IMR-90 (cell line): ENCODE data around the gene ST7. TPM values are rescaled to one million over a fixed set of nuclear protein-coding genes. Genes with fewer than 3 reads are reported as not detected.
A peak's percentile ranks its signal among the peaks of the same experiment; 100 is the strongest.

ENCODE experiments used
- ATAC-seq: fragments of 200-7000 bp; cut with Tn5 transposase; 2 replicates; pipeline ENCODE4 v1.9.1; 2020; ENCODE audit warnings: low read depth, mild to moderate bottlenecking, moderate library complexity
- BruUV-seq: library from RNA; stranded (reverse); fragments of 400-500 nt; replicated peaks from 2 replicates; lab custom pipeline; 2021; lab: Mats Ljungman, UMichigan
- CTCF ChIA-PET: fragments of 300-600 bp; formaldehyde crosslinking; extraction: SDS; loops from one replicate; lab custom pipeline; 2021; ENCODE audit warnings: antibody characterized with exemption; lab: Yijun Ruan, JAX
- POLR2A ChIA-PET: fragments of 300-600 bp; sonication (Branson Sonifier 250); formaldehyde crosslinking; loops from one replicate; lab custom pipeline; 2022; ENCODE audit warnings: antibody characterized with exemption; ENCODE audit not compliant: unreplicated experiment; lab: Charles Lee
- DNase-seq: peaks from one replicate; pipeline ENCODE4 v3.0.0; 2013
- H2AFZ ChIP-seq: replicated peaks from 2 replicates; pipeline ENCODE3; 2013; ENCODE audit warnings: low read length, mild to moderate bottlenecking; ENCODE audit not compliant: poor library complexity
- H2AK5ac ChIP-seq: 2 replicates; pipeline ENCODE4 v1.6.1; 2013; ENCODE audit warnings: low read depth, low read length, inconsistent platforms
- H2AK9ac ChIP-seq: replicated peaks from 2 replicates; pipeline ENCODE3; 2013; ENCODE audit warnings: mild to moderate bottlenecking, low read depth, low read length, moderate library complexity; ENCODE audit not compliant: poor library complexity
- H2BK120ac ChIP-seq: 2 replicates; pipeline ENCODE4 v1.6.1; 2013; ENCODE audit warnings: low read depth, low read length, inconsistent platforms
- H2BK15ac ChIP-seq: 3 replicates; pipeline ENCODE4 v1.6.1; 2013; ENCODE audit warnings: low read depth, low read length, inconsistent platforms
- H2BK20ac ChIP-seq: 2 replicates; pipeline ENCODE4 v1.6.1; 2013; ENCODE audit warnings: low read depth, mild to moderate bottlenecking, inconsistent platforms, low read length, moderate library complexity
- H2BK5ac ChIP-seq: 2 replicates; pipeline ENCODE4 v1.6.1; 2013; ENCODE audit warnings: mild to moderate bottlenecking, low read depth, low read length, inconsistent platforms; ENCODE audit not compliant: poor library complexity, severe bottlenecking
- H3K14ac ChIP-seq: replicated peaks from 2 replicates; pipeline ENCODE4 v1.6.1; 2013; ENCODE audit warnings: low read depth, low read length, inconsistent platforms
- H3K18ac ChIP-seq: 2 replicates; pipeline ENCODE4 v1.6.1; 2013; ENCODE audit warnings: low read depth, low read length, control low read depth
- H3K23ac ChIP-seq: 2 replicates; pipeline ENCODE4 v1.6.1; 2013; ENCODE audit warnings: low read depth, low read length, inconsistent platforms
- H3K27ac ChIP-seq: 2 replicates; pipeline ENCODE4 v1.5.1; 2013; ENCODE audit warnings: mild to moderate bottlenecking, control low read depth, low read length; ENCODE audit not compliant: insufficient read depth
- H3K27me3 ChIP-seq: 2 replicates; pipeline ENCODE4 v1.6.1; 2013; ENCODE audit warnings: low read length; ENCODE audit not compliant: control insufficient read depth, insufficient read depth
- H3K36me3 ChIP-seq: 2 replicates; pipeline ENCODE4 v1.6.1; 2013; ENCODE audit warnings: low read length, mixed read lengths; ENCODE audit not compliant: control insufficient read depth, insufficient read depth
- H3K4ac ChIP-seq: 2 replicates; pipeline ENCODE4 v1.6.1; 2013; ENCODE audit warnings: low read depth, low read length, inconsistent platforms
- H3K4me1 ChIP-seq: 2 replicates; pipeline ENCODE4 v1.6.1; 2013; ENCODE audit warnings: low read length, mixed read lengths; ENCODE audit not compliant: control insufficient read depth, insufficient read depth
- H3K4me2 ChIP-seq: 2 replicates; pipeline ENCODE4 v1.6.1; 2013; ENCODE audit warnings: low read depth, mild to moderate bottlenecking, control low read depth, low read length, moderate library complexity
- H3K4me3 ChIP-seq: 2 replicates; pipeline ENCODE4 v1.5.1; 2013; ENCODE audit warnings: low read depth, mild to moderate bottlenecking, control low read depth, low read length, moderate library complexity; ENCODE audit not compliant: insufficient read depth
- H3K56ac ChIP-seq: 2 replicates; pipeline ENCODE4 v1.6.1; 2013; ENCODE audit warnings: low read length, inconsistent platforms; ENCODE audit not compliant: insufficient read depth; ENCODE audit errors: extremely low read depth
- H3K79me1 ChIP-seq, 2 experiments: 2 replicates each; pipeline ENCODE4 v1.6.1; 2013; ENCODE audit warnings: low read length in 2 of 2, inconsistent platforms in 1 of 2, low read depth in 1 of 2
- H3K9ac ChIP-seq: 2 replicates; pipeline ENCODE4 v1.6.1; 2013; ENCODE audit warnings: low read depth, low read length, control low read depth
- H3K9me1 ChIP-seq: 2 replicates; pipeline ENCODE4 v1.6.1; 2013; ENCODE audit warnings: low read length, inconsistent platforms; ENCODE audit not compliant: insufficient read depth
- H3K9me3 ChIP-seq: 2 replicates; pipeline ENCODE4 v1.6.1; 2013; ENCODE audit warnings: low read length; ENCODE audit not compliant: control insufficient read depth, insufficient read depth
- H4K20me1 ChIP-seq: 2 replicates; pipeline ENCODE4 v1.6.1; 2013; ENCODE audit warnings: low read length, inconsistent platforms; ENCODE audit not compliant: insufficient read depth
- H4K5ac ChIP-seq: 2 replicates; pipeline ENCODE4 v1.6.1; 2013; ENCODE audit warnings: mild to moderate bottlenecking, low read depth, low read length, control low read depth
- H4K8ac ChIP-seq, 2 experiments: 2 replicates each; pipeline ENCODE4 v1.6.1; 2013; ENCODE audit warnings: low read depth in 2 of 2, low read length in 2 of 2, control low read depth in 1 of 2, inconsistent platforms in 1 of 2
- H4K91ac ChIP-seq: 2 replicates; pipeline ENCODE4 v1.6.1; 2013; ENCODE audit warnings: low read depth, low read length, inconsistent platforms; ENCODE audit not compliant: insufficient read depth
- MAFK ChIP-seq: IDR thresholded peaks from 2 replicates; pipeline ENCODE4 v1.6.1; 2012; ENCODE audit warnings: low read depth, low read length, improper control_type of control experiment
- MAZ ChIP-seq: IDR thresholded peaks from 2 replicates; pipeline ENCODE4 v1.6.1; 2012; ENCODE audit warnings: low read depth, mild to moderate bottlenecking, low read length, improper control_type of control experiment, moderate library complexity, borderline replicate concordance
- WGBS, 2 experiments: methylation state at CpG; one replicate each; pipeline versions ENCODE4 v1.1.5 to v1.1.7; 2013; ENCODE audit warnings: missing lambda C conversion rate in 2 of 2; ENCODE audit not compliant: insufficient read length in 1 of 2; ENCODE audit errors: extremely low coverage in 2 of 2; 5-methylcytosine and 5-hydroxymethylcytosine counted together
- dilution Hi-C: fragments of 300-500 bp; cut with HindIII; formaldehyde crosslinking; loops from one replicate; pipeline ENCODE4 v1.14.3; 2018; ENCODE audit warnings: low sequenced_read_pairs; ENCODE audit not compliant: unreplicated experiment
- in situ Hi-C: fragments of 300-500 bp; cut with MboI; formaldehyde crosslinking; loops from 3 replicates; pipeline ENCODE4 v1.14.3; 2019; ENCODE audit warnings: low sequenced_read_pairs, inconsistent platforms, mixed read lengths
- intact Hi-C: fragments of 100-400 bp; cut with micrococcal nuclease; formaldehyde crosslinking; loops from 2 replicates; pipeline ENCODE4 v1.10.0; 2022
- polyA plus RNA-seq, 3 experiments: library from polyadenylated mRNA; depleted of rRNA; stranded (reverse); fragments of >200 nt; gene quantifications; 2 replicates each; pipeline ENCODE4 v1.2.3, GENCODE V29; 2012; ENCODE audit warnings: low replicate concordance in 1 of 3
- total RNA-seq: library from RNA; depleted of rRNA; stranded (reverse); fragments of >200 nt; gene quantifications from 2 replicates; pipeline ENCODE4 v1.2.3, GENCODE V29; 2012

The ST7 gene
- total and polyA plus RNA-seq, 2 of the 4 experiments (the other 2 are of a cell fraction), result 18.6 to 26.0 TPM

- CTCF ChIA-PET, result no interaction called here
- intact Hi-C loops (no loop called here), dilution Hi-C loops (no loop called here), in situ Hi-C loops (no loop called here)
- WGBS, 2 experiments, result 100% methylated on average over 2 of the region's 6 CpGs; no CpG with 5 or more reads in 1 of the 2 experiments
- BruUV-seq, result no TSS peak
- Histone ChIP-seq H4K8ac (no peak overlapping the region), H4K20me1 (no peaks in the 10 kb centered on the region), H2BK15ac (no peak overlapping the region), H3K36me3 (no peaks in the 10 kb centered on the region), H3K56ac (no peak overlapping the region), H2BK120ac (0 out of 2 replicates have a peak overlapping the region, but pooled peaks have one; percentile 7), H2BK20ac (no peak overlapping the region; the same call in 1 of the 2 replicates), H3K18ac (no peak overlapping the region), H2AFZ (no peak overlapping the region), H2BK5ac (no peak overlapping the region), H3K27me3 (no peaks in the 10 kb centered on the region), H2AK9ac (no peak overlapping the region), H4K91ac (no peak overlapping the region), H3K4me1 (peaks cover 4% of the 10 kb centered on the region; the same call in 1 of the 2 replicates), H2AK5ac (no peak overlapping the region), H3K4ac (no peak overlapping the region), H4K5ac (peak overlapping the region; percentile 27; the same call in 1 of the 2 replicates), H3K23ac (0 out of 2 replicates have a peak overlapping the region, but pooled peaks have one; percentile 5), H3K27ac (no peak overlapping the region), H3K4me2 (no peak overlapping the region), H3K9me3 (no peaks in the 10 kb centered on the region), H3K4me3 (no peak overlapping the region), H3K14ac (peak overlapping the region; percentile 5; the same call in 1 of the 2 replicates), H3K9me1 (peaks cover 6% of the 10 kb centered on the region; the same call in 1 of the 2 replicates), H3K9ac (no peak overlapping the region), H3K79me1 (peaks cover 23 to 35% of the 10 kb centered on the region in 2 experiments)
- no peak for ATAC-seq
- peak; percentile 56 for DNase-seq
- TF ChIP-seq MAFK, result peak; percentile 16; the same call in 1 of the 2 replicates
- no peak for TF ChIP-seq MAZ
- POLR2A ChIA-PET, result no interaction called here
Observed at GRCh38 chr7:117010375-117011133, 57.3 kb downstream of the ST7 start.
